ENCODE data around the gene VASH1. TPM values are rescaled to one million over a fixed set of nuclear protein-coding genes. Genes with fewer than 3 reads are reported as not detected.
A peak's percentile ranks its signal among the peaks of the same experiment; 100 is the strongest.

The VASH1 gene
- total and polyA plus RNA-seq, 2 donors (not counting 3 experiments of a cell fraction or from before 2014, with no cell fraction given) = 39.8 to 168 TPM

GRCh38 chr14:76715101-76715500 lies 46.2 kb upstream of the VASH1 start:
- dilution Hi-C loops (cut with MboI; ENCODE audit: extremely low pct_ligation_motif_present, low sequenced_read_pairs) = no loop called here
- BruUV-seq (replicated peaks) = no TSS peak
- Histone ChIP-seq H3K4me1 (ENCODE audit: control insufficient read depth, extremely low read depth, insufficient read depth, low read length) (peaks cover 25% of the 10 kb centered on the region), H3K27me3 (ENCODE audit: control insufficient read depth in 2 of 2, insufficient read depth in 2 of 2, low read length in 2 of 2) (no peaks in the 10 kb centered on the region), H3K36me3 (ENCODE audit: control insufficient read depth in 2 of 2, extremely low read depth in 1 of 2, insufficient read depth in 2 of 2, low read length in 2 of 2) (no peaks in the 10 kb centered on the region), H3K79me2 (ENCODE audit: control insufficient read depth, insufficient read depth, low read length) (no peaks in the 10 kb centered on the region), H3K9ac (replicated peaks; ENCODE audit: extremely low read depth, insufficient read depth, low read length) (no peak overlapping the region), H3K9me1 (replicated peaks; ENCODE audit: control insufficient read depth, extremely low read depth, insufficient read depth, low read length) (no peaks in the 10 kb centered on the region), H3K9me3 (replicated peaks; ENCODE audit: control insufficient read depth, insufficient read depth, low read length) (no peaks in the 10 kb centered on the region), H3K4me3 (replicated peaks in 1 of 3; ENCODE audit: insufficient read depth in 1 of 3, low read depth in 1 of 3, low read length in 3 of 3) (no peak overlapping the region), H4K20me1 (replicated peaks; ENCODE audit: control insufficient read depth, extremely low read depth, insufficient read depth, low read length) (no peaks in the 10 kb centered on the region), H2AFZ (ENCODE audit: low read depth, low read length) (no peak overlapping the region), H3K4me2 (ENCODE audit: insufficient read depth, low read length) (no peak overlapping the region), H3K27ac (ENCODE audit: insufficient read depth, low read depth, low read length) (no peak overlapping the region)
- ChIA-PET CTCF (interaction anchor here (0.8 to 15.6 kb wide), 7 partner anchors 14 to 601 kb away, joined by 3 to 557 read pairs (median 5); partner anchors contain the start of gene ANGEL1), POLR2A (no interaction called here)
- TF ChIP-seq CTCF (IDR thresholded peaks at IDR 0.05; ENCODE audit: extremely low read depth in 1 of 2, insufficient read depth in 1 of 2, low read depth in 1 of 2, low read length in 2 of 2) (no peak), JUN (IDR thresholded peaks at IDR 0.05; ENCODE audit: borderline replicate concordance, insufficient read depth, insufficient read length, low read depth) (no peak), POLR2A (IDR thresholded peaks at IDR 0.05; ENCODE audit: low read depth, low read length) (no peak), POLR2AphosphoS5 (IDR thresholded peaks at IDR 0.05; ENCODE audit: insufficient read depth, low read depth, low read length) (no peak), GATA2 (IDR thresholded peaks at IDR 0.05; ENCODE audit: insufficient read depth, insufficient read length, low read depth, low read length) (no peak), MYC (IDR thresholded peaks at IDR 0.05; ENCODE audit: low read depth, low read length) (no peak), EZH2 (IDR thresholded peaks at IDR 0.05; ENCODE audit: borderline replicate concordance, low read depth, low read length, severe bottlenecking) (no peak), FOS (IDR thresholded peaks at IDR 0.05; ENCODE audit: borderline replicate concordance, insufficient read depth, low read length) (no peak), MAX (IDR thresholded peaks at IDR 0.05; ENCODE audit: insufficient read depth, insufficient read length) (no peak)
- intact Hi-C loops (cut with micrococcal nuclease) = loop anchor here (1.0 to 10.0 kb wide), 3 partner anchors 46 to 380 kb away; partner anchors contain the start of genes CIPC and VASH1
- DNase-seq (ENCODE audit: low read depth, low spot score) (peak; percentile 49), FAIRE-seq (no peak)
